PC-9 (cell line): ENCODE data around the gene DAZAP2. TPM values are rescaled to one million over a fixed set of nuclear protein-coding genes. Genes with fewer than 3 reads are reported as not detected.

Source experiments
- BruUV-seq: library from RNA; stranded (reverse); fragments of 400-500 nt; replicated peaks from 2 replicates; lab custom pipeline; 2021; lab: Mats Ljungman, UMichigan
- CTCF ChIA-PET: fragments of 300-600 bp; sonication (Branson Sonifier 250); formaldehyde crosslinking; loops from one replicate; lab custom pipeline; 2022; ENCODE audit warnings: antibody characterized with exemption; lab: Charles Lee
- POLR2A ChIA-PET: fragments of 300-600 bp; sonication (Branson Sonifier 250); formaldehyde crosslinking; loops from one replicate; lab custom pipeline; 2022; ENCODE audit warnings: antibody characterized with exemption; ENCODE audit not compliant: unreplicated experiment; lab: Charles Lee
- DNase-seq, 2 experiments: peaks; one replicate each; pipeline versions ENCODE4 v3.0.0 to v3.0.0-alpha.2; 2015 to 2022; ENCODE audit warnings: mixed read lengths in 1 of 2
- H2AFZ ChIP-seq: fragments of 200-600 bp; sonication (generic); 2 replicates; pipeline ENCODE4 v1.8.1; 2017; ENCODE audit warnings: antibody characterized with exemption
- H3F3A ChIP-seq: fragments of 200-600 bp; sonication (generic); 2 replicates; pipeline ENCODE4 v1.8.1; 2017; ENCODE audit warnings: antibody characterized with exemption, mild to moderate bottlenecking, low read depth; ENCODE audit not compliant: insufficient read depth
- H3K27ac ChIP-seq: fragments of 200-600 bp; sonication (generic); 2 replicates; pipeline ENCODE4 v1.6.1; 2016; ENCODE audit warnings: mixed run types
- H3K27me3 ChIP-seq: fragments of 200-600 bp; sonication (generic); 2 replicates; pipeline ENCODE4 v1.6.1; 2016; ENCODE audit warnings: low read depth, mixed run types; ENCODE audit not compliant: insufficient read depth
- H3K36me3 ChIP-seq: fragments of 200-600 bp; sonication (generic); 2 replicates; pipeline ENCODE4 v1.6.1; 2016; ENCODE audit warnings: low read depth, mixed run types
- H3K4me1 ChIP-seq: fragments of 200-600 bp; sonication (generic); replicated peaks from 2 replicates; pipeline ENCODE4 v1.6.1; 2016; ENCODE audit warnings: mixed run types; ENCODE audit not compliant: insufficient read depth
- H3K4me2 ChIP-seq: fragments of 200-600 bp; sonication (generic); 2 replicates; pipeline ENCODE4 v1.6.1; 2017; ENCODE audit warnings: mixed run types
- H3K4me3 ChIP-seq: fragments of 200-600 bp; sonication (generic); 2 replicates; pipeline ENCODE4 v1.6.1; 2016; ENCODE audit warnings: mixed run types
- H3K79me2 ChIP-seq: fragments of 200-600 bp; sonication (generic); 2 replicates; pipeline ENCODE4 v1.6.1; 2017; ENCODE audit warnings: low read depth, mixed run types
- H3K9me2 ChIP-seq: fragments of 200-600 bp; sonication (generic); 2 replicates; pipeline ENCODE4 v1.8.1; 2017; ENCODE audit warnings: mild to moderate bottlenecking; ENCODE audit not compliant: insufficient read depth
- H3K9me3 ChIP-seq: fragments of 200-600 bp; sonication (generic); 2 replicates; pipeline ENCODE4 v1.8.1; 2016; ENCODE audit warnings: low read depth; ENCODE audit not compliant: insufficient read depth
- H4K20me1 ChIP-seq: fragments of 200-600 bp; sonication (generic); 2 replicates; pipeline ENCODE4 v1.8.1; 2017; ENCODE audit not compliant: insufficient read depth
- CTCF ChIP-seq: fragments of 200-600 bp; sonication (generic); conservative IDR thresholded peaks from 2 replicates; pipeline ENCODE4 v1.6.1; 2017; ENCODE audit warnings: mixed run types, antibody characterized with exemption, mild to moderate bottlenecking, moderate library complexity
- EZH2 ChIP-seq: fragments of 200-600 bp; sonication (generic); IDR thresholded peaks from 2 replicates; pipeline ENCODE4 v1.8.0; 2017; ENCODE audit warnings: antibody characterized with exemption, low read depth
- intact Hi-C: fragments of 100-400 bp; cut with micrococcal nuclease; formaldehyde crosslinking; loops from one replicate; pipeline ENCODE4 v1.10.0; 2022; ENCODE audit not compliant: unreplicated experiment
- total RNA-seq: library from RNA; stranded (reverse); gene quantifications from 2 replicates; pipeline ENCODE4 v1.2.3, GENCODE V29; 2021

The DAZAP2 gene
- total RNA-seq, 1 experiment from 2014 or later = 154 TPM

DNA sequence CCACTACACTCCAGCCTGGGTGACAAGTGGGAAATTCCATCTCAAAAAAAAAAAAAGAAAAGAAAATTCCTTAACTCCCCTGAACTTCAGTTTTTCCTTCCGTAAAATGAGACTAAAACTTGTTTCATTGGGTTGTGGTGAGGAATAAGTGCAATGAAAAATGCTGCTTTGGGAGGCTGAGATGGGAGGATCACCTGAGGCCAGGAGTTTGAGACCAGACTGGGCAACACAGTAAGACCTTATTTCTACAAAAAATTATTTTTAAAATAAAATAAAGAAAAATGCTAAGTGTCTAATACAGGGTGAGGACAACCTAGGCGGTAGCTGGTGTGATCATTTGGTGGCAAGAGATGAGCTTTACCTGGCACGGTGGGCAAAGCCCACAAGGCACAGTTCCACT, 24.7 kb downstream of the DAZAP2 start:
- BruUV-seq = no TSS peak
- H3K9me3 ChIP-seq = no peaks in the 10 kb centered on the region
- ChIA-PET CTCF (no interaction called here), POLR2A (no interaction called here)
- no peak for TF ChIP-seq EZH2
- TF ChIP-seq CTCF = no peak
- H3K27ac ChIP-seq = no peak overlapping the region
- peaks cover under 1% of the 10 kb centered on the region; the same call in 1 of the 2 replicates for H4K20me1 ChIP-seq
- no peak overlapping the region for H3K4me2 ChIP-seq
- H3K4me1 ChIP-seq = peaks cover 19% of the 10 kb centered on the region; the same call in 1 of the 2 replicates
- no peaks in the 10 kb centered on the region for H3K9me2 ChIP-seq
- intact Hi-C loops = no loop called here
- peaks cover 10% of the 10 kb centered on the region for H3F3A ChIP-seq
- no peak overlapping the region for H3K4me3 ChIP-seq
- H3K79me2 ChIP-seq = peaks cover 71% of the 10 kb centered on the region
- no peak overlapping the region for H2AFZ ChIP-seq
- peaks cover 27% of the 10 kb centered on the region for H3K36me3 ChIP-seq
- DNase-seq = no peak
- H3K27me3 ChIP-seq = no peaks in the 10 kb centered on the region

GRCh38 chr12:51264297-51264696, 25.7 kb downstream of the DAZAP2 start:
- intact Hi-C loops = no loop called here
- POLR2A ChIA-PET = no interaction called here
- BruUV-seq = no TSS peak
- Histone ChIP-seq H3K4me1 (peaks cover 26% of the 10 kb centered on the region; the same call in 1 of the 2 replicates), H3K79me2 (peaks cover 77% of the 10 kb centered on the region), H3K9me3 (no peaks in the 10 kb centered on the region), H3K4me2 (no peak overlapping the region), H4K20me1 (no peaks in the 10 kb centered on the region; the same call in 1 of the 2 replicates), H3K27ac (no peak overlapping the region), H2AFZ (no peak overlapping the region), H3K4me3 (no peak overlapping the region), H3K27me3 (no peaks in the 10 kb centered on the region), H3K36me3 (peaks cover 27% of the 10 kb centered on the region), H3F3A (peaks cover 18% of the 10 kb centered on the region), H3K9me2 (no peaks in the 10 kb centered on the region)
- no peak for DNase-seq
- CTCF ChIA-PET = no interaction called here
- TF ChIP-seq EZH2 (no peak), CTCF (no peak)

- peaks cover 75% of the 10 kb centered on the region for H3K79me2 ChIP-seq
- H3K9me2 ChIP-seq = no peaks in the 10 kb centered on the region
- BruUV-seq = no TSS peak
- no peak for DNase-seq
- ChIA-PET CTCF (no interaction called here), POLR2A (no interaction called here)
- intact Hi-C loops = no loop called here
- H4K20me1 ChIP-seq = no peaks in the 10 kb centered on the region; the same call in 1 of the 2 replicates
- H3K9me3 ChIP-seq = no peaks in the 10 kb centered on the region
- H3K36me3 ChIP-seq = peaks cover 27% of the 10 kb centered on the region
- H3K27ac ChIP-seq = no peak overlapping the region
- H3K4me2 ChIP-seq = no peak overlapping the region
- no peak overlapping the region for H3K4me3 ChIP-seq
- H3K4me1 ChIP-seq = peaks cover 26% of the 10 kb centered on the region; the same call in 1 of the 2 replicates
- no peak for TF ChIP-seq CTCF
- no peak for TF ChIP-seq EZH2
- H3F3A ChIP-seq = peaks cover 21% of the 10 kb centered on the region
- H2AFZ ChIP-seq = no peak overlapping the region
- no peaks in the 10 kb centered on the region for H3K27me3 ChIP-seq
Measured at GRCh38 chr12:51265024-51265423, 26.4 kb downstream of the DAZAP2 start.
